ENCODE measurements around the gene PRKRA.
A peak's percentile ranks its signal among the peaks of the same experiment; 100 is the strongest.
"Not testable (repeated sequence)": the region's sequence is repeated elsewhere in the genome, so short reads cannot be mapped to it uniquely, and the experiment has no call there.

The PRKRA gene

GRCh38 chr2:178450774-178451525 is at the start of gene PRKRA, which contains the start of gene PJVK:
PRKRA (minus strand) TSS chr2:178451175; CDS start chr2:178451030, 145 bp downstream.
PJVK (plus strand) TSS chr2:178451378; CDS start chr2:178453410, 2,032 bp downstream.
- DNase-seq (ENCODE audit: low spot score), result peak; percentile 99

- no peak for DNase-seq (ENCODE audit: low spot score)
Measured at GRCh38 chr2:178499640-178500039, 48.7 kb upstream of the PRKRA start.

- DNase-seq (ENCODE audit: low spot score), result no peak
Measured at GRCh38 chr2:178498137-178498536, 47.2 kb upstream of the PRKRA start.

DNA sequence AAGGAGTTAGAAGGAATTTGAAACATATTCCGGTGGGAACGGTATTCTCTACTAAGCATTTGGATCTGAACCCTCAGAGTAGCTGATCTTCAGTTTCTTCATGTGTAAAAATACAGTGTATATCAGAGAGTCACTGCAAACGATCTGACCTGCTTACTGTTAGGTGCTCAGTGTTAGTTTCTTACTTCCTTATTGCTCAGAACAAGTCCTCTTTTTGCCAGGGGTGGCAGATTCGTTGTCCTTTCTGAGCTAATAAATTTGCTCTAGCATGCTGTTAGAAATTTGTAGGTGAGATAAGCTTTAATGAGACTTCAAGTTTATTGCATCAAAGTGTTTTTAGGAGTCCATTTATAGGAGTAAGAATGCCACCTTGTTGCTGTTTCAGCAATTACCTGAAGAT is 45.1 kb upstream of the PRKRA start:
- no peak for DNase-seq (ENCODE audit: low spot score)

- no peak for DNase-seq (ENCODE audit: low spot score)
Measured at GRCh38 chr2:178491612-178492011, 40.6 kb upstream of the PRKRA start.

GRCh38 chr2:178485356-178485755 is 34.4 kb upstream of the PRKRA start:
- DNase-seq (ENCODE audit: low spot score), result no peak

- no peak for DNase-seq (ENCODE audit: low spot score)
Measured at GRCh38 chr2:178484245-178485041, 33.5 kb upstream of the PRKRA start.

DNA sequence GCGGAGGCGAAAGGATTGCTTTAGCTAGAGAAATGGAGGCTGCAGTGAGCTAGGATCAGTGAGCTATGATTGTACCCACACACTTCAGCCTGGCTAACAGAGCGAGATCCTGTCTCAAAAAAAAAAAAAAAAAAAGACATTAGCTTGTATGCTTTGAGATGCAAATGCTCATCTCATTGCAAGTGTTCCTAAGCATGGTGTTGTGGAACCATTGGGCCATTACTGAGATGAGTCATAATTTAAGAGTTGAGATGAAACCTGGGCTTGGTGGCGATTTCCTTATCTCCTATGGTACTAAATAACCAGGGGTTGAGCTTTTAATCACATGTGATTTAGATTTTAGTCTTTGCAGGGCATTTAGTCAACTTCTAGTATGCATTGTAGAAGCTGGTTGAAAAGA is 31.5 kb upstream of the PRKRA start:
- no peak for DNase-seq (ENCODE audit: low spot score)

DNA sequence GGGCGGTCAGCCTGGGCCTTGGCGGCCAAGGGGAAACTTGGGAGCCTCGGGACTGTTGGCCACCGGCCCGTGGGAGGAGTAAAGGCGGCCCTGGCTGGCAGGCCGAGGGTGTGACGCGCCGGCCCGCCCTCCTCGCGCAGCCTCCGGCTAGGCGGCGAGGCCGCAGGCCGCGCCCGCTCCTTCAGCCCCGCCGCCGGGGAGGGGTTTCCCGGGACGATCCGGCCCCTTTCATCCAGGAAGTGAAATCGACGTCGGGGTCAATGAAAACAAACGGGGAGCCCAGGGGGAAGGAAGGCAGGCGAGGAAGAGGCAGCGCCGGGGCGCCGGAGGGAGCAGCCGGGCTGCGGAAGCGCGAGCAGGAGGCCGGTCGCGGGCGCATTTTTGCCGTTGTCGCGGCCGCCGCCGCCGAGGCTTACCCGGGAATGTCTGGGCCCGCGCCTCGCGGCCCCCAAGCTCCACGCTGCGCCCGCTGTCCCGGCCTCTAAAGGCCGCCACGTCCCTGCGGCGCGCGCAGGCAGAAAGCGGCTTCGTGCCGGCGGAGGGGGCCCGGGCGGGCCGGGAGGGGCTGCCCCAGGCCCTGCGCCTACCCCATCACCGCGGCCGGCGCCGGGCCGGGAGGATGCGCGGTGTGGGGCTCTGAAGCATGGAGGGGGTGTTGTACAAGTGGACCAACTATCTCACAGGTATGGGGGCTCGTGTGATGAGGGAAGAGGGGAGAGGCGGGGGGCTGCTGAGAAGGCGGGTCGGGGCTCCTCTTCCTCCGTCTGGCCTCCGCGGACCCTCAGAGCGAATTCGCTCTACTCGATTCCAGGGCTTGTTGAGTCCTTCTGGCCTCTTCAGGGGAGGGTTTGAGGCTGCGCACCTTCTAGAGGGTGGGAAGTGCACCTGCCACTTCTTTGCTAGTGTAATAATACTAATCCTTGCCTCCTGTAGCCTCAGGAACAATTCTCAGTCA is 29.5 kb upstream of the PRKRA start, which contains the start of gene PLEKHA3:
TSS of gene PLEKHA3 (plus strand) at position 231 of the 955 bp plus-strand sequence. CDS start at position 644, 413 bp downstream.
- DNase-seq (ENCODE audit: low spot score), result peak; percentile 97

- DNase-seq (ENCODE audit: low spot score), result no peak
Measured at GRCh38 chr2:178479758-178480226, 28.8 kb upstream of the PRKRA start.

DNA sequence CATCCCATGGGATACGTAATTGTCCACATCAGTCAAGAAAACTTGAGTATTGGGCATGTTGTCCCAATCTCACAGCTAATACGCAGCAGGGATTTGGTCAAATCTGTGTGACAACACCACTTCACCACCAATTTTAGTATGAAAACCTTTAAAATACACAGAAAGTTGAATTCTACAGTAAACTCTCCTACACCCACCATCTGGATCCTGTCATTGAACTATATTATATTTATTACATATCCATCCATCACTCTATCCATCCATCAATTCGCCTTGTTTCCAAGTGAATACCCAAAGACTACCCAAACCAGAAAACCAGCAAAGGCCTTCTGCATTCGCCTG is 28.3 kb upstream of the PRKRA start:
- no peak for DNase-seq (ENCODE audit: low spot score)

- peak; percentile 88 for DNase-seq (ENCODE audit: low spot score)
Measured at GRCh38 chr2:178478439-178479274, 27.7 kb upstream of the PRKRA start, which contains the start of gene FKBP7. FKBP7 (minus strand) TSS chr2:178478600; CDS start chr2:178478499, 101 bp downstream.

- peak; percentile 25 for DNase-seq (ENCODE audit: low spot score)
Measured at GRCh38 chr2:178478130-178478438, 27.1 kb upstream of the PRKRA start.

GRCh38 chr2:178477443-178478129 is 26.6 kb upstream of the PRKRA start:
- no peak for DNase-seq (ENCODE audit: low spot score)

GRCh38 chr2:178476477-178476876 is 25.5 kb upstream of the PRKRA start:
- no peak for DNase-seq (ENCODE audit: low spot score)

DNA sequence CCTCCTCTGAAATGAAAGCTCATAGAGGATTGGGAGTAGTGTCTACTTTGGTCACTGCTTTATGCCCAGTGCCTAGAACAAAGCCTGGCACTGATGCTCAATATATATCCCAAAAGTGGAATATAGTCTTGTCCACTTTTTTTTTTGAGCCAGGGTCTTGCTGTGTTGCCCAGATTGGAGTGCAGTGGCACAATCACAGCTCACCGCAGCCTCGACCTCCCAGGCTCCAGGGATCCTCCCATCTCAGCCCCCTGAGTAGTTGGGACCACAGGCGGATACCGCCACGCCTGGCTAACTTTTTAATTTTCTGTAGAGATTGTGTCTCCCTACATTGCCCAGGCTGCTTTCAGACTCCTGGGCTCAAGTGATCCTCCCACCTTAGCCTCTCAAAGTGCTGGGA is 23.6 kb upstream of the PRKRA start:
- DNase-seq (ENCODE audit: low spot score), result no peak

DNA sequence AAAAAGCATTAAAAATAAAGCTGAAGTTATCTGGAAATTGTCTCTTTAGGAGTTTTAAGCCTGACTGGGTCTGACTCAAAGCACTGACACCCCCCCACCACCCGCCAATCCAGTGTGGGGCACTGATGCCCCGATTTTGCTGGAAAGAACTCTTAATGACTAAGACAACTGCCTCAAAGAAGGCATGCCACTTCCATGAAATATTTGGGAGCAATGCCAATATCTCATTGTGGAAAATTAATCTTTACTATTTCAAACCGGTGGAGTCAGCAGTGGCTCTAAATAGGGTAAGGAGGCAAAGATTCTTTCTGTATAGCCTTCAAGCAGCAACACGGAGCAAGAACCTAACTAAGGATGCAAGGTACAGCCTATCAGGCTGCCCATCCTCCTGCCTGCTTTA is 23.0 kb upstream of the PRKRA start:
- DNase-seq (ENCODE audit: low spot score), result no peak

GRCh38 chr2:178473373-178473772 is 22.4 kb upstream of the PRKRA start:
- DNase-seq (ENCODE audit: low spot score), result no peak

DNA sequence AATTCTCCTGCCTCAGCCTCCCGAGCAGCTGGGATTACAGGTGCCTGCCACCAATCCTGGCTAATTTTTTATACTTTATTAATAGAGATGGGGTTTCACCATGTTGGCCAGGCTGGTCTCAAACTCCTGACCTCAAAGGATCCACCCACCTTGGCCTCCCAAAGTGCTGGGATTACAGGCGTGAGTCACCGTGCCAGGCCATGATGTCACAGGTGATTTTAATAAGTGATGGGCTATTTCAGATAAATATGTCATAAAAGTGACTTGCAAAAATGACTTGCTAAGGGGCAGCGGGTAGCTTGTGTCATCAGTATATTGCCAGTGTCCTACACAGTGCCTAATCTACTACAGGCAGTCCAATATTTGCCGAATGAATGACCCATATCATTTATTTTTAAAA is 20.3 kb upstream of the PRKRA start:
- DNase-seq (ENCODE audit: low spot score), result not testable (repeated sequence)

GRCh38 chr2:178469219-178469849 is 18.4 kb upstream of the PRKRA start:
- no peak for DNase-seq (ENCODE audit: low spot score)

All from AG08396 (cell line).